NCI-H2107 treated with DMSO at 0.1 percent for 48 hours (cell line): Measurements from ENCODE around the gene MLPH.

ENCODE experiments used
- DNase-seq: peaks from one replicate; lab custom pipeline; 2025; ENCODE audit not compliant: unreplicated experiment; lab: John Stamatoyannopoulos, UW

The MLPH gene

DNA sequence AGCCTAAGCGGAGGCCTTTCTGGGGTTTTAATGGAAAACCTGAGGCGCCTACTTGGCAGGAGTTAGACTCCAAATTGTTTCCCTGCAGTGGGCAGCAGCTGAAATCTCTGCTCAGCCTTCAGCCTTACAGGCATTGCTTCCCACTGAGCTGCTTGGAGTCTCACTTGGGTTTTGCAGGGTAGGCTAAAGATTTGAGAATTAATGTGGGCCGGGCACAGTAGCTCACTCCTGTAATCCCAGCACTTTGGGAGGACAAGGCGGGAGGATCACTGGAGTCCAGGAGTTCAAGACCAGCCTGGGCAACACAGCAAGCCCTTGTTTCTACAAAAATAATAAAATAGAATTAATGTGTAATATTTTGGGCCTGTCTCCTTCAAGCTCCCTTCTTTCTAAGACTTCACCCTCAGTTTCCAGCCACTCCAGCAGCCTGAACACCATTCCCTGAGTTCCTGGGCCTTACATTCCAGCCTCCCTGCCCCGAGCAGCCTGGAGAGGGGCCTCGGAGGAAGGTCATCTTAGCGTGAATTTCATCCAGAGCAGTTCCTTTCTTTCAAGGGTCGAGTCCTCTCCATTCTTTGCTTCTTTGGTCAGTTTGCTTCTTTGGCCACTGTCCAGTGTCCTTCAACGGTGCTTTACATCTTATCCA is 112.5 kb downstream of the MLPH start:
- DNase-seq, result no peak

GRCh38 chr2:237600205-237600846 is 113.3 kb downstream of the MLPH start:
- no peak for DNase-seq

DNA sequence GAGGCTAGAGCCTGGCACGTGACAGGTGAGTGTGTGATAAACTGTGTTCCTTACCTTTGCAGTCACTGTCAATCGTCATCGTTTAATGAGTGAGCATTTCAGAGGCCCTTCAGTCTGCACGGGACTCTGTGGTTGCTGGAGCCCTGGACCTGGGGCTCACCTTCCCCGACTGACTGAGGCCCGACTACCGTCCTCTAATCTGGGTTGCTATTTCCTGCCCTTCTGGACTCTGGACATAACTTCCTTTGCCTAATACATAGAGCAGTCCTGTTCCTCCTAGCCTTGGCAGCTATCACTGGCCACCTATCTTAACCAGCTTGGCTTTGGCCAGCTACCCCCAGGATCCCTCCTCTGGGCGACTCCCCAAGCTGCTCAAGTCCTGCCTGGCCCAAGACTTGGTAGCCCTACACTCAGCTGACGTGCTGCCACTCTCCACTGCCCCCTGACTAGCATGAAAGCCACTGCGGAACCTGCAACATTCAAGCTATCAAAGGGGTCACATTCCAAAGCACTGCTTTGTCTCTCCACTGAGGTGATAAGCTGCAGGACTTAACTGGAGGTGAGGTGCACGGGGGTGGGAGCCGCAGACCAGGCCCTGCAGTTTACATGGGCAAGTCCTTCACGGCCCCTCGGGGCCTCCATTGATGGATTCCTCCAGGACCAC is 114.5 kb downstream of the MLPH start:
- no peak for DNase-seq

DNA sequence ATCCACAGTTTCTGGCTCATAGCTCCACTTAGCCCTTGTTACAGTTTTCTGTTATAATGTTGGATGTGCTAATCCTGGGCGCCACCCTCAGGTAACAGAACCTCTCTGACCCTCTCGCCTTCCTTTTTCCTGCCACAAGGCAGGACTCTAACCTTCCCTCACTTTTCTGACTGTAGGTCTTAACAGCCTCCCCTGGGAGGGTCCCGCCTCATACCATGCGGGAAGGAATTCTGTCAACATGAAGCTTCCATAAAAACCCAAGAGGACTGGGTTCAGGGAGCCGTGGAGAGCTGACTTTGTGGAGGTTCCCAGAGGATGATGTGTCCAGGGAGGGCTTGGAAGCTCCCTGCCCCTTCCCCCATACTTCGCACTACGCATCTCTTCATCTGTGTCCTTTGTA is 115.4 kb downstream of the MLPH start:
- DNase-seq, result no peak

GRCh38 chr2:237603049-237603717 is 116.1 kb downstream of the MLPH start:
- DNase-seq, result no peak

- no peak for DNase-seq
Observed at GRCh38 chr2:237603718-237604362, 116.8 kb downstream of the MLPH start.

DNA sequence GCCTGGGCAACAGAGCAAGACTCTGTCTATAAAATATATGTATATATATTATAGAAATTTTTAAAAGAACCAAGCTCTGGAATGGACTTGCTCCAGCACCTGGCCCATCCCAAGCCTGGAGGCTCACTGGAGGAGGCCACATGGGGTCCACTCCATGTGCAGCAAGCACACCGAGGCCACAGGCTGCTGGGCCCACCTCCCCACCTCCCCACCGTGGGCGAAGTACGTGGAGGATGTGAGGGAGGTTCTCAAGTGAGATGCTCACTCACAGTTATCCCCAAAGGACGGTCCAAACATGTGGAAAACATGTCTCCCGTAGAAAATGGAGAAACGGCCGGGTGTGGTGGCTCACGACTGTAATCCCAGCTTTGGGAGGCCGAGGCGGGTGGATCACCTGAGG is 117.3 kb downstream of the MLPH start:
- DNase-seq, result no peak
